Osteocyte (in vitro differentiated cells): ENCODE data around the gene NKX6-2. TPM values are rescaled to one million over a fixed set of nuclear protein-coding genes. Genes with fewer than 3 reads are reported as not detected.

Experiments
- DNase-seq: peaks from one replicate; pipeline ENCODE4 v3.0.0; 2021; ENCODE audit warnings: mixed read lengths; ENCODE audit not compliant: unreplicated experiment; ENCODE audit errors: extremely low spot score
- H3K27ac Mint-ChIP-seq: one replicate; pipeline ENCODE4 v1.8.0; 2021; ENCODE audit warnings: mild to moderate bottlenecking, mixed read lengths; ENCODE audit not compliant: unreplicated experiment
- H3K27me3 Mint-ChIP-seq: one replicate; pipeline ENCODE4 v1.8.0; 2021; ENCODE audit warnings: mixed read lengths; ENCODE audit not compliant: unreplicated experiment
- H3K36me3 Mint-ChIP-seq: one replicate; pipeline ENCODE4 v1.8.0; 2021; ENCODE audit warnings: mixed read lengths; ENCODE audit not compliant: unreplicated experiment
- H3K4me1 Mint-ChIP-seq: one replicate; pipeline ENCODE4 v1.8.0; 2021; ENCODE audit warnings: mixed read lengths; ENCODE audit not compliant: unreplicated experiment
- H3K4me3 Mint-ChIP-seq: one replicate; pipeline ENCODE4 v1.8.0; 2021; ENCODE audit warnings: mild to moderate bottlenecking, moderate library complexity, mixed read lengths; ENCODE audit not compliant: unreplicated experiment
- H3K9me3 Mint-ChIP-seq: one replicate; pipeline ENCODE4 v1.8.0; 2021; ENCODE audit warnings: mixed read lengths; ENCODE audit not compliant: unreplicated experiment
- total RNA-seq: library from RNA; stranded (reverse); gene quantifications from 2 replicates; pipeline ENCODE4 v1.2.1, GENCODE V29; 2021
- TF ChIP-seq, protein P1 (sequence below): fragments of 200-600 bp; sonication (generic); IDR thresholded peaks from 2 replicates; pipeline ENCODE4 v1.5.0; 2021; ENCODE audit warnings: antibody characterized with exemption, mild to moderate bottlenecking, moderate library complexity

Gene NKX6-2
- total RNA-seq, 1 donor from 2014 or later = not detected

DNA sequence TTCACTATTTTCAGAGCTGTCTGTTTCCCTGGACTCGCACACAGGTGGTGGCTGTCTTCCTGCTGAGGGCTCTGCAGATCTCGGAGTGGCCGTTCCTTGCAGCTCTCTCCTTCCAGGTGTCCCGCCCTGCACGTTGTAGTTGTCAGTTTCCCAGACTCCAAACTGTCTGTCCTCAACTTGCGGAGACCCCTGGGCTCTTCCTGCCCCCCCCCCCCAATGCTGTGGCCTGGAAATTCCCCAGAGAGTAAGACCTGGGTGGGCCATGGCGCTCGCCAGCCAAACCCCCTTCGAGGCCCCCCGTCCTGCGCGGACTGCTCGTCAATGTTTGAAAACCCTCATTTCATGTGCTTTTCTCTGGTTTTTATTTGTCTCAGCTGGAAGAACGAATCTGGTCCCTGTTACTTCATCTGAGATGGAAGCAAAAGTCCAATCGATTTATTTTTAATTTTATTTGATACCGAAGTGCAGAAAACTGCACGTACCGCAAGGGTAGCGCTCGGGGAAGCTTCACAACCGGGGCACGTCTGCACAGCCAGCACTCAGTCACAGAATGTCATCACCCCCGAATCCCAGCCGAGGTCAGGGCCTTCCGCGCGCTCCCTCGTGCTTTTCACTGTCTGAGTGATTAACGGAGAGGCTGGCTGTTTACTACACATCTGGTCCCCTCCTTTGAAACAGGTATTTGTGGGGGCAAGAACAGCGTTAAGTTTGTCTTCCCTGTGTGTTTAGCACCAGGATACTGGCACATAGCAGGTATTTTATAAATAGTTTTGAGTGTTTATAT, 46.4 kb upstream of the NKX6-2 start:
- no peaks in the 10 kb centered on the region for H3K36me3 Mint-ChIP-seq
- TF ChIP-seq, protein P1, sequence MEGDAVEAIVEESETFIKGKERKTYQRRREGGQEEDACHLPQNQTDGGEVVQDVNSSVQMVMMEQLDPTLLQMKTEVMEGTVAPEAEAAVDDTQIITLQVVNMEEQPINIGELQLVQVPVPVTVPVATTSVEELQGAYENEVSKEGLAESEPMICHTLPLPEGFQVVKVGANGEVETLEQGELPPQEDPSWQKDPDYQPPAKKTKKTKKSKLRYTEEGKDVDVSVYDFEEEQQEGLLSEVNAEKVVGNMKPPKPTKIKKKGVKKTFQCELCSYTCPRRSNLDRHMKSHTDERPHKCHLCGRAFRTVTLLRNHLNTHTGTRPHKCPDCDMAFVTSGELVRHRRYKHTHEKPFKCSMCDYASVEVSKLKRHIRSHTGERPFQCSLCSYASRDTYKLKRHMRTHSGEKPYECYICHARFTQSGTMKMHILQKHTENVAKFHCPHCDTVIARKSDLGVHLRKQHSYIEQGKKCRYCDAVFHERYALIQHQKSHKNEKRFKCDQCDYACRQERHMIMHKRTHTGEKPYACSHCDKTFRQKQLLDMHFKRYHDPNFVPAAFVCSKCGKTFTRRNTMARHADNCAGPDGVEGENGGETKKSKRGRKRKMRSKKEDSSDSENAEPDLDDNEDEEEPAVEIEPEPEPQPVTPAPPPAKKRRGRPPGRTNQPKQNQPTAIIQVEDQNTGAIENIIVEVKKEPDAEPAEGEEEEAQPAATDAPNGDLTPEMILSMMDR = no peak
- H3K9me3 Mint-ChIP-seq = no peaks in the 10 kb centered on the region
- H3K27ac Mint-ChIP-seq = no peak overlapping the region
- DNase-seq = peak; percentile 74
- no peaks in the 10 kb centered on the region for H3K4me1 Mint-ChIP-seq
- H3K4me3 Mint-ChIP-seq = no peak overlapping the region
- H3K27me3 Mint-ChIP-seq = peaks cover 32% of the 10 kb centered on the region

DNA sequence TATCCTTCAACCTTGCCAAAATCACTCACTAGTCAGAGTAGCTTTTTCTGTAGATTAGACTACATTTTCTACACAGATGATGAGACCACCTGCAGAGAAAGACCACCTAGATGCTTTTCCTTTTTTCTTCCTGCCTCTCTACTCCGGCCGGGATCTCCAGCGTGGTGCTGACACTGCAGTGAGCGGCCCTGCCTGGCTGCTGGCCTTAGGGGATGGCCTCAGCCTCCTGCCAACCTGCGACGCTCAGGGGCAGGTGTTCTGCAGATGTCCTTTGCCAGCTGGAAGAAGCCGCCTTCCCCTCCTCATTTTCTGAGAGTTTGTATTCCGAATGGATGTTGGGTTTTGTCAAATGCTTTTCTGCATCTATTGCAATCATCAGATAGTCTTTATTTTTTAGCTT, 43.5 kb upstream of the NKX6-2 start:
- peaks cover 32% of the 10 kb centered on the region for H3K27me3 Mint-ChIP-seq
- no peaks in the 10 kb centered on the region for H3K9me3 Mint-ChIP-seq
- no peak overlapping the region for H3K27ac Mint-ChIP-seq
- TF ChIP-seq, protein P1 = no peak
- DNase-seq = peak; percentile 67
- H3K36me3 Mint-ChIP-seq = no peaks in the 10 kb centered on the region
- H3K4me3 Mint-ChIP-seq = no peak overlapping the region
- no peaks in the 10 kb centered on the region for H3K4me1 Mint-ChIP-seq

DNA sequence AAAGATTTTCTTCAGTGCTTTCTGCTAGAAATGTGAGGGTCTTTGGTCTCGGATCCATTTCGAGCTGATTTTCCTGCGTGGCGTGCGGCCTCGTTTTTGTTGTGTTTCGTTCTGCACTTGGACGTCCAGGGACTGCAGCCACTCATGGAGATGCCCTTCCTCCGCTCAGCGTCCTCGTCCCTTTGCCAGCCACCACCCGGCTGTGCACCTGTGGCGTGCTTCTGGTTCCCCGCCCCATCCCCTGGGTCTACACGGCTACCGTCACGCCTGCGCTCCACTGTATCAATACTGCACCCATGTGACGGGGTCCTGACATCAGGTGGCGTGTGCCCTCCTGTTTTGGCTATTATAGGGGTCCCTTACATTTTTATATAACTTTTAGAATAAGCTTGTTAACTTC, 42.7 kb upstream of the NKX6-2 start:
- no peaks in the 10 kb centered on the region for H3K36me3 Mint-ChIP-seq
- peak; percentile 70 for DNase-seq
- H3K27me3 Mint-ChIP-seq = peaks cover 32% of the 10 kb centered on the region
- no peak overlapping the region for H3K27ac Mint-ChIP-seq
- no peak overlapping the region for H3K4me3 Mint-ChIP-seq
- no peaks in the 10 kb centered on the region for H3K9me3 Mint-ChIP-seq
- H3K4me1 Mint-ChIP-seq = no peaks in the 10 kb centered on the region
- TF ChIP-seq, protein P1 = no peak

DNA sequence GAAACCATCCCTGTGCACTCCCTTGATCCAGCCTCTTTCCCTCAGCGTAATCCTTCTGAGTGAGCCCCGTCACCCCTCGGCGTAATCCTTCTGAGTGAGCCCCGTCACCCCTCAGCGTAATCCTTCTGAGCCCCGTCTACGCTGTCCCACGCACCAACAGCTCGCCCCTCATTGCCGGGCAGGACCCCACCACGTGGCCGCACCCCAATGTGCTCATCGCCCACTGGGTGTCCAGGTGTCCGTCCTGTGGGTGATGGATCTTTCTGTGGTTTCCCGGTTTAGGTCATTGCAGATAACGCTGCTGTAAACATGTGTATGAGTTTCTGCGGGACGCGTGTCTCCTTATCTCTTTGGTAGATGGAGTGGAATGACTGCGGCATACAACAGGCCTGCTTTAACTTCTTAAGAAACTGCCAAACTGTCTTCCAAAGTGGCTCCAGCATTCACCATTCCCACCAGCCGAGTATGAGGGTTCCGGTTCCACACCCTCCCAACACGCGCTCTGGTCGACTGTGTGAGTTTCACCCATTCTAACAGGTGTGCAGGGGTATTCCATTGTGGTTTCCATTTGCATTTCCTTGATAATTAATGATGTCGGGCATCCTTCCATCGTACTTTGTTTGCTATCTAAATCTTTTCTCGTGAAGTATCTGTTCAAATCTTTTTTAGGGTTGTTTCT, 42.1 kb upstream of the NKX6-2 start:
- DNase-seq = no peak
- Mint-ChIP-seq H3K4me1 (no peaks in the 10 kb centered on the region), H3K9me3 (no peaks in the 10 kb centered on the region), H3K27me3 (peaks cover 31% of the 10 kb centered on the region), H3K36me3 (no peaks in the 10 kb centered on the region), H3K4me3 (no peak overlapping the region), H3K27ac (no peak overlapping the region)
- TF ChIP-seq, protein P1 = no peak

DNA sequence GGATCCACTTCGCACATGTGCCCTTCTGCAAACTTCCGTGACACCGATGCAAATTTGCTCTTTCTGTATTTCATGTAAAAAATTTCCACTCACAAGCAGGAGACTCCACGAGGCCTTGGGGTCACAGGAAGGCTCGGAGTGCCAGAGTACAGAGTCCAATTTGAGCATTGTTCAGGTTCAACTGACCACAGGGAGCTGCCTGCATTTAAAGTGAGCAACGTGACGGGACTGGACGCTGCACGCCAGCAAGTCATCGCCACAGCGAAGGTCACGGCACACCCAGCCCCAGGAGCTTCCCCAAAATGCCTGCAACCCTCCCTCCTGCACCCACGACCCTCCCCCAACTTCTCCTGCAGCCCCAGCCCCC, 41.5 kb upstream of the NKX6-2 start:
- Mint-ChIP-seq H3K27me3 (peaks cover 27% of the 10 kb centered on the region), H3K9me3 (no peaks in the 10 kb centered on the region)

More for the DNA sequence above, 41.5 kb upstream of the NKX6-2 start:
- Mint-ChIP-seq H3K36me3 (no peaks in the 10 kb centered on the region), H3K4me3 (no peak overlapping the region), H3K4me1 (no peaks in the 10 kb centered on the region), H3K27ac (no peak overlapping the region)
- DNase-seq = no peak
- TF ChIP-seq, protein P1 = no peak
